NT2/D1 (cell line): ENCODE results near the gene EGFR.

Experiments used
- SUZ12 ChIP-seq: IDR thresholded peaks from 2 replicates; pipeline ENCODE4 v1.6.1; 2011; ENCODE audit not compliant: insufficient read length, insufficient read depth; ENCODE audit errors: extremely low read depth
- YY1 ChIP-seq: IDR thresholded peaks from 2 replicates; pipeline ENCODE4 v1.6.1; 2011; ENCODE audit not compliant: insufficient read length, insufficient read depth
- ZNF274 ChIP-seq: IDR thresholded peaks from 2 replicates; pipeline ENCODE4 v1.6.1; 2011; ENCODE audit warnings: mild to moderate bottlenecking, low read depth, low read length

- no peak for TF ChIP-seq SUZ12
- no peak for TF ChIP-seq YY1
- no peak for TF ChIP-seq ZNF274
These were observed 81.2 kb downstream of the EGFR start for GRCh38 chr7:55099821-55100543.
